B cell (primary cell): ENCODE measurements around the gene TYW1. TPM values are rescaled to one million over a fixed set of nuclear protein-coding genes. Genes with fewer than 3 reads are reported as not detected.

ENCODE experiments used
- ATAC-seq: fragments of 200-7000 bp; cut with Tn5 transposase; one replicate; pipeline ENCODE4 v1.10.0; 2021; ENCODE audit warnings: low read depth, mild to moderate bottlenecking, moderate number of reproducible peaks, moderate library complexity
- CTCF ChIA-PET: fragments of 350-600 bp; sonication (Branson Sonifier 250); formaldehyde crosslinking; loops from one replicate; lab custom pipeline; 2021; ENCODE audit warnings: antibody characterized with exemption, inconsistent platforms; lab: Charles Lee
- POLR2A ChIA-PET: fragments of 350-600 bp; sonication (Branson Sonifier 250); formaldehyde crosslinking; loops from one replicate; lab custom pipeline; 2021; ENCODE audit warnings: antibody characterized with exemption; lab: Charles Lee
- DNase-seq: peaks from one replicate; pipeline ENCODE4 v3.0.0; 2013
- H2AFZ ChIP-seq: 2 replicates; pipeline ENCODE4 v1.6.1; 2012; ENCODE audit warnings: mild to moderate bottlenecking, low read depth, low read length; ENCODE audit not compliant: insufficient read depth, poor library complexity, severe bottlenecking
- H3K27ac ChIP-seq, 2 donors: 1 replicate in 1 of 2; 2 replicates in 1 of 2; pipeline ENCODE4 v1.5.1; 2012 to 2013; ENCODE audit warnings: low read length in 2 of 2, mild to moderate bottlenecking in 2 of 2, moderate library complexity in 1 of 2
- H3K27me3 ChIP-seq, 4 experiments: fragments of 200-600 bp in 1 of 4; sonication (generic) in 1 of 4; replicated peaks in 1 of 4; 1 replicate in 2 of 4; 2 replicates in 2 of 4; pipeline versions ENCODE4 v1.6.1 to v1.7.0; 2013 to 2016; ENCODE audit warnings: low read length in 3 of 4, mild to moderate bottlenecking in 2 of 4, mixed read lengths in 1 of 4, moderate library complexity in 1 of 4; ENCODE audit not compliant: insufficient read depth in 4 of 4, control insufficient read depth in 3 of 4; ENCODE audit errors: control extremely low read depth in 1 of 4
- H3K36me3 ChIP-seq, 2 experiments: replicated peaks in 1 of 2; 1 replicate in 1 of 2; 2 replicates in 1 of 2; pipeline versions ENCODE4 v1.6.1 to v1.7.1; 2013; ENCODE audit warnings: low read length in 1 of 2; ENCODE audit not compliant: insufficient read depth in 2 of 2, control insufficient read depth in 1 of 2; ENCODE audit errors: control extremely low read depth in 1 of 2, extremely low read depth in 1 of 2
- H3K4me1 ChIP-seq, 2 donors: fragments of 200-600 bp in 1 of 2; sonication (generic) in 1 of 2; 1 replicate in 1 of 2; 2 replicates in 1 of 2; pipeline versions ENCODE4 v1.5.1 to v1.6.1; 2013 to 2017; ENCODE audit warnings: low read length in 2 of 2; ENCODE audit not compliant: control insufficient read depth in 2 of 2, insufficient read depth in 2 of 2
- H3K4me2 ChIP-seq: replicated peaks from 2 replicates; pipeline ENCODE3; 2012; ENCODE audit warnings: mild to moderate bottlenecking, low read depth, low read length; ENCODE audit not compliant: poor library complexity, severe bottlenecking
- H3K4me3 ChIP-seq, 5 experiments: fragments of 200-600 bp in 1 of 5; sonication (generic) in 1 of 5; 1 replicate in 3 of 5; 2 replicates in 2 of 5; pipeline versions ENCODE4 v1.5.1 to v1.7.0; 2011 to 2016; ENCODE audit warnings: low read length in 4 of 5, mild to moderate bottlenecking in 4 of 5, low read depth in 2 of 5, control low read depth in 1 of 5, moderate library complexity in 1 of 5; ENCODE audit not compliant: insufficient read depth in 1 of 5; ENCODE audit errors: control extremely low read depth in 1 of 5, extremely low read depth in 1 of 5
- H3K79me2 ChIP-seq: fragments of 200-600 bp; sonication (generic); one replicate; pipeline ENCODE4 v1.6.0; 2016; ENCODE audit warnings: low read length; ENCODE audit not compliant: control insufficient read depth, insufficient read depth
- H3K9ac ChIP-seq: fragments of 200-600 bp; sonication (generic); 2 replicates; pipeline ENCODE4 v1.6.1; 2017; ENCODE audit warnings: mild to moderate bottlenecking, low read length, moderate library complexity
- H3K9me3 ChIP-seq, 3 donors: one replicate each; pipeline versions ENCODE4 v1.6.1 to v1.7.1; 2013; ENCODE audit warnings: low read length in 2 of 3; ENCODE audit not compliant: control insufficient read depth in 2 of 3, insufficient read depth in 1 of 3; ENCODE audit errors: control extremely low read depth in 1 of 3
- H4K20me1 ChIP-seq: 2 replicates; pipeline ENCODE4 v1.6.0; 2012; ENCODE audit warnings: mild to moderate bottlenecking, low read length; ENCODE audit not compliant: insufficient read depth, control insufficient read depth, poor library complexity, severe bottlenecking
- H3K27ac Mint-ChIP-seq: one replicate; pipeline ENCODE4 v1.8.0; 2021; ENCODE audit warnings: mixed read lengths
- H3K27me3 Mint-ChIP-seq: one replicate; pipeline ENCODE4 v1.8.0; 2021; ENCODE audit warnings: mixed read lengths
- H3K4me1 Mint-ChIP-seq: one replicate; pipeline ENCODE4 v1.8.0; 2021; ENCODE audit warnings: mixed read lengths
- H3K4me3 Mint-ChIP-seq: one replicate; pipeline ENCODE4 v1.8.0; 2021; ENCODE audit warnings: mixed read lengths
- H3K9me3 Mint-ChIP-seq: one replicate; pipeline ENCODE4 v1.8.0; 2022; ENCODE audit warnings: mixed read lengths; ENCODE audit not compliant: insufficient read depth
- CTCF ChIP-seq: fragments of 200-600 bp; IDR thresholded peaks from one replicate; pipeline ENCODE4 v1.8.0; 2022; ENCODE audit warnings: antibody characterized with exemption, mild to moderate bottlenecking
- EZH2 ChIP-seq: IDR thresholded peaks from 2 replicates; pipeline ENCODE4 v1.6.1; 2012; ENCODE audit warnings: borderline replicate concordance, low read depth, mild to moderate bottlenecking, moderate library complexity, low read length; ENCODE audit not compliant: insufficient read depth, poor library complexity, severe bottlenecking
- WGBS: methylation state at CpG from one replicate; pipeline ENCODE4 v1.1.5; 2013; ENCODE audit warnings: missing lambda C conversion rate; ENCODE audit not compliant: insufficient coverage; 5-methylcytosine and 5-hydroxymethylcytosine counted together
- intact Hi-C: fragments of 100-400 bp; cut with micrococcal nuclease; formaldehyde crosslinking; loops from one replicate; pipeline ENCODE4 v1.10.0; 2022
- polyA plus RNA-seq: library from polyadenylated mRNA; depleted of rRNA; stranded (reverse); fragments of >200 nt; gene quantifications from 2 replicates; pipeline ENCODE4 v1.2.3, GENCODE V29; 2012
- total RNA-seq, 2 donors: library from RNA; stranded (reverse); fragments of 120-200 nt in 1 of 2; gene quantifications; 1 replicate in 1 of 2; 2 replicates in 1 of 2; pipeline versions ENCODE4 v1.2.3 to v1.2.4, GENCODE V29; 2013 to 2022

TYW1 gene
- total and polyA plus RNA-seq, 2 donors (not counting 1 experiment from before 2014, with no cell fraction given): 9.4 to 33.6 TPM

- Histone ChIP-seq H3K9ac (no peak overlapping the region), H2AFZ (no peak overlapping the region), H3K4me1 (peaks cover 4 to 14% of the 10 kb centered on the region in 2 donors), H3K9me3 (no peaks in the 10 kb centered on the region), H3K79me2 (no peaks in the 10 kb centered on the region), H3K27me3 (no peaks in the 10 kb centered on the region), H3K27ac (no peak overlapping the region), H4K20me1 (no peaks in the 10 kb centered on the region), H3K36me3 (peaks cover 17 to 84% of the 10 kb centered on the region in 2 experiments), H3K4me3 (no peak overlapping the region), H3K4me2 (no peak overlapping the region)
- CTCF ChIA-PET: no interaction called here
- H3K4me1 Mint-ChIP-seq: peaks cover 12% of the 10 kb centered on the region
- WGBS: no CpG with 5 or more reads among the region's 5 CpGs
- POLR2A ChIA-PET: no interaction called here
- no peaks in the 10 kb centered on the region for H3K27me3 Mint-ChIP-seq
- no peak overlapping the region for H3K4me3 Mint-ChIP-seq
- TF ChIP-seq CTCF (no peak), EZH2 (no peak)
- no peak for DNase-seq
- ATAC-seq: peak; percentile 14
- H3K9me3 Mint-ChIP-seq: no peaks in the 10 kb centered on the region
- intact Hi-C loops: no loop called here
- peak overlapping the region; percentile 57 for H3K27ac Mint-ChIP-seq
Observed at GRCh38 chr7:66953044-66953427, 43.6 kb upstream of the TYW1 start.

DNA sequence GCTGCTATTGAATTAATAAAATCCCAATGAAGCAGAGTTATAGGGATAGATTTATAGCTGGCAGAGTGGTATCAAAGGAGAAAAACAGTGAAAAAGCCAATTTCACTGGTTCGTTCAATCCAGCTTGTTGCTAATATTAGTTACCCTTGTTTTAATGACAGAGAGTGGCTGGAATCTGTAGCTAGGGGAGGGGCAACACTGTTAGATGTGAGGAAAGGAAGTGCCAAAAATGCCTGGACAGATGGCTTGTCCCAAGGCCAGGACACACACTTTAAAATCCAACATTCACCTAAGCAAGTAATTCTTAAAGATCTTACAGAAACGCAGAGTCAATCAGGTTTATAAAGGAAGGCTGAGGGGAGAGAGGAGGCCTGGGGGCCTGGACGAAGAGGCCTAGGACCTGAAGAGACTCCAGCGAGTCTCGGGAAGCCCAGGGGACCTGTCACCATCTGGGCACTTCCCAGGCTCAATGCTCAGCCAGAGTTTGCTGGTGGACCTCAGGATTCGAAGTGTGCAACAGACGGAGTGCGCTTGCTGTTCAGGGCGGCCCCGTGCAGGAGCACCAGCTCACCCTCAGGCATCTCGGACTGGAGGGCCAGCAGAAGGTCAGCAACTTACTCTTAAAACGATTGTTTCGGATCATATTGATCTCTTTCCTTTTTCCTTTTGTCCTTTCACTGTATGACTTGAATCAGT is 38.9 kb upstream of the TYW1 start:
- ATAC-seq: no peak
- Histone ChIP-seq H3K4me2 (no peak overlapping the region), H3K9me3 (no peaks in the 10 kb centered on the region), H3K9ac (no peak overlapping the region), H3K4me3 (no peak overlapping the region), H3K27ac (no peak overlapping the region), H2AFZ (no peak overlapping the region), H4K20me1 (no peaks in the 10 kb centered on the region), H3K79me2 (no peaks in the 10 kb centered on the region), H3K36me3 (peaks cover 0 to 59% of the 10 kb centered on the region in 2 experiments), H3K27me3 (no peaks in the 10 kb centered on the region), H3K4me1 (peaks cover 1 to 6% of the 10 kb centered on the region in 2 donors)
- Mint-ChIP-seq H3K4me3 (no peak overlapping the region), H3K9me3 (no peaks in the 10 kb centered on the region), H3K27me3 (no peaks in the 10 kb centered on the region), H3K4me1 (peaks cover 6% of the 10 kb centered on the region), H3K27ac (no peak overlapping the region)
- ChIA-PET POLR2A (no interaction called here), CTCF (no interaction called here)
- DNase-seq: no peak
- intact Hi-C loops: no loop called here
- 96% methylated on average over 13 of the region's 13 CpGs for WGBS
- TF ChIP-seq CTCF: no peak
- no peak for TF ChIP-seq EZH2
